ENCODE data around the gene OPCML. TPM values are rescaled to one million over a fixed set of nuclear protein-coding genes. Genes with fewer than 3 reads are reported as not detected.

OPCML gene
- polyA plus RNA-seq, 1 donor from 2014 or later: 11.6 TPM

- TF ChIP-seq SMC3 (conservative IDR thresholded peaks at IDR 0.05; ENCODE audit: poor library complexity) (no peak), MXI1 (conservative IDR thresholded peaks at IDR 0.05; ENCODE audit: poor library complexity, severe bottlenecking) (no peak), RAD21 (conservative IDR thresholded peaks at IDR 0.05) (no peak), CTCF (IDR thresholded peaks at IDR 0.05; ENCODE audit: poor library complexity, severe bottlenecking) (no peak), EZH2 (IDR thresholded peaks at IDR 0.05; ENCODE audit: borderline replicate concordance, insufficient read depth, low read length, poor library complexity, severe bottlenecking) (no peak), REST (IDR thresholded peaks at IDR 0.05; ENCODE audit: borderline replicate concordance) (no peak)
- Histone ChIP-seq H3K9ac (ENCODE audit: low read length) (no peak overlapping the region), H3K27me3 (ENCODE audit: insufficient read depth, low read depth, low read length) (no peaks in the 10 kb centered on the region), H3K4me3 (ENCODE audit: low read length) (no peak overlapping the region), H3K9me2 (ENCODE audit: insufficient read depth, low read length) (no peaks in the 10 kb centered on the region), H4K20me1 (ENCODE audit: insufficient read depth) (no peaks in the 10 kb centered on the region), H3K9me3 (ENCODE audit: low read length) (no peaks in the 10 kb centered on the region), H3K4me2 (ENCODE audit: low read length) (no peak overlapping the region), H2AFZ (ENCODE audit: low read depth, low read length) (no peak overlapping the region), H3K36me3 (ENCODE audit: insufficient read depth, low read length) (no peaks in the 10 kb centered on the region), H3K27ac (ENCODE audit: low read length) (no peak overlapping the region), H3F3A (ENCODE audit: insufficient read depth, low read length, poor library complexity, severe bottlenecking) (no peaks in the 10 kb centered on the region), H3K79me2 (replicated peaks; ENCODE audit: insufficient read depth, low read length) (no peaks in the 10 kb centered on the region)
Observed at GRCh38 chr11:132610791-132611190, 921.5 kb downstream of the OPCML start.

GRCh38 chr11:132610216-132610615 lies 922.1 kb downstream of the OPCML start:
- Histone ChIP-seq H3K4me2 (ENCODE audit: low read length) (no peak overlapping the region), H3K27me3 (ENCODE audit: insufficient read depth, low read depth, low read length) (no peaks in the 10 kb centered on the region), H2AFZ (ENCODE audit: low read depth, low read length) (no peak overlapping the region), H3K4me3 (ENCODE audit: low read length) (no peak overlapping the region), H3K36me3 (ENCODE audit: insufficient read depth, low read length) (no peaks in the 10 kb centered on the region), H3K9me2 (ENCODE audit: insufficient read depth, low read length) (no peaks in the 10 kb centered on the region), H3K9me3 (ENCODE audit: low read length) (no peaks in the 10 kb centered on the region), H3K9ac (ENCODE audit: low read length) (no peak overlapping the region), H4K20me1 (ENCODE audit: insufficient read depth) (no peaks in the 10 kb centered on the region), H3K27ac (ENCODE audit: low read length) (no peak overlapping the region), H3K79me2 (replicated peaks; ENCODE audit: insufficient read depth, low read length) (no peaks in the 10 kb centered on the region), H3F3A (ENCODE audit: insufficient read depth, low read length, poor library complexity, severe bottlenecking) (no peaks in the 10 kb centered on the region)
- TF ChIP-seq EP300 (conservative IDR thresholded peaks at IDR 0.05; ENCODE audit: poor library complexity, severe bottlenecking) (no peak), EZH2 (IDR thresholded peaks at IDR 0.05; ENCODE audit: borderline replicate concordance, insufficient read depth, low read length, poor library complexity, severe bottlenecking) (no peak), REST (IDR thresholded peaks at IDR 0.05; ENCODE audit: borderline replicate concordance) (no peak), TAF1 (IDR thresholded peaks at IDR 0.05; ENCODE audit: low read depth) (no peak), MXI1 (conservative IDR thresholded peaks at IDR 0.05; ENCODE audit: poor library complexity, severe bottlenecking) (no peak), POLR2AphosphoS5 (IDR thresholded peaks at IDR 0.05) (no peak), CTCF (IDR thresholded peaks at IDR 0.05; ENCODE audit: poor library complexity, severe bottlenecking) (no peak), RAD21 (conservative IDR thresholded peaks at IDR 0.05) (no peak), SMC3 (conservative IDR thresholded peaks at IDR 0.05; ENCODE audit: poor library complexity) (no peak)
